Effector memory CD4-positive, alpha-beta T cell (primary cell): Measurements from ENCODE around the gene C1orf226.

Experiments
- DNase-seq, 3 donors: peaks; one replicate each; pipeline ENCODE4 v3.0.0-alpha.2; 2020
- H3K27ac ChIP-seq: 2 replicates; pipeline ENCODE4 v1.7.0; 2013; ENCODE audit warnings: mild to moderate bottlenecking, low read length, moderate library complexity; ENCODE audit not compliant: insufficient read depth, poor library complexity, severe bottlenecking
- H3K27me3 ChIP-seq: replicated peaks from 2 replicates; pipeline ENCODE4 v1.7.0; 2013; ENCODE audit warnings: mild to moderate bottlenecking, low read length; ENCODE audit not compliant: insufficient read depth, control insufficient read depth, poor library complexity, severe bottlenecking
- H3K36me3 ChIP-seq: 2 replicates; pipeline ENCODE4 v1.7.0; 2013; ENCODE audit warnings: mild to moderate bottlenecking, low read length, moderate library complexity; ENCODE audit not compliant: control insufficient read depth, insufficient read depth
- H3K4me1 ChIP-seq: 2 replicates; pipeline ENCODE4 v1.7.0; 2013; ENCODE audit warnings: low read length, mild to moderate bottlenecking; ENCODE audit not compliant: control insufficient read depth, insufficient read depth, poor library complexity, severe bottlenecking
- H3K4me3 ChIP-seq: 2 replicates; pipeline ENCODE4 v1.7.0; 2013; ENCODE audit warnings: low read length, low read depth, mild to moderate bottlenecking; ENCODE audit not compliant: insufficient read depth, poor library complexity, severe bottlenecking
- H3K9me3 ChIP-seq: 2 replicates; pipeline ENCODE4 v1.7.0; 2013; ENCODE audit warnings: mild to moderate bottlenecking, low read length, moderate library complexity; ENCODE audit not compliant: control insufficient read depth

Gene C1orf226

GRCh38 chr1:162372159-162373071 lies 9.1 kb upstream of the C1orf226 start:
- H3K27ac ChIP-seq = no peak overlapping the region

GRCh38 chr1:162373072-162373427 lies 8.5 kb upstream of the C1orf226 start:
- H3K36me3 ChIP-seq = no peaks in the 10 kb centered on the region
- H3K27ac ChIP-seq = no peak overlapping the region
- DNase-seq = no peak
- H3K9me3 ChIP-seq = no peaks in the 10 kb centered on the region
- no peaks in the 10 kb centered on the region for H3K4me1 ChIP-seq
- H3K4me3 ChIP-seq = no peak overlapping the region
- H3K27me3 ChIP-seq = no peaks in the 10 kb centered on the region

More at GRCh38 chr1:162372159-162373071, 9.1 kb upstream of the C1orf226 start:
- Histone ChIP-seq H3K9me3 (no peaks in the 10 kb centered on the region), H3K4me3 (no peak overlapping the region), H3K36me3 (no peaks in the 10 kb centered on the region), H3K4me1 (no peaks in the 10 kb centered on the region), H3K27me3 (no peaks in the 10 kb centered on the region)
- no peak for DNase-seq

GRCh38 chr1:162373541-162374260 lies 7.8 kb upstream of the C1orf226 start:
- H3K4me3 ChIP-seq = no peak overlapping the region
- no peak for DNase-seq
- no peaks in the 10 kb centered on the region for H3K27me3 ChIP-seq
- no peaks in the 10 kb centered on the region for H3K36me3 ChIP-seq
- H3K4me1 ChIP-seq = no peaks in the 10 kb centered on the region
- no peak overlapping the region for H3K27ac ChIP-seq
- no peaks in the 10 kb centered on the region for H3K9me3 ChIP-seq

GRCh38 chr1:162374406-162374805 lies 7.1 kb upstream of the C1orf226 start:
- no peak for DNase-seq
- Histone ChIP-seq H3K36me3 (no peaks in the 10 kb centered on the region), H3K4me3 (no peak overlapping the region), H3K27me3 (no peaks in the 10 kb centered on the region), H3K27ac (no peak overlapping the region), H3K9me3 (no peaks in the 10 kb centered on the region), H3K4me1 (no peaks in the 10 kb centered on the region)

GRCh38 chr1:162375463-162375862 lies 6.1 kb upstream of the C1orf226 start:
- Histone ChIP-seq H3K4me1 (no peaks in the 10 kb centered on the region), H3K27ac (no peak overlapping the region), H3K36me3 (no peaks in the 10 kb centered on the region), H3K9me3 (no peaks in the 10 kb centered on the region), H3K4me3 (no peak overlapping the region), H3K27me3 (no peaks in the 10 kb centered on the region)
- DNase-seq = no peak

- Histone ChIP-seq H3K36me3 (no peaks in the 10 kb centered on the region), H3K4me3 (no peak within 1 kb of the TSS), H3K9me3 (no peaks in the 10 kb centered on the region), H3K27me3 (no peaks in the 10 kb centered on the region), H3K4me1 (no peaks in the 10 kb centered on the region), H3K27ac (no peak within 1 kb of the TSS)
- no peak for DNase-seq
Measured at GRCh38 chr1:162376691-162377090, 4.8 kb upstream of the C1orf226 start, which contains the start of gene SPATA46. Gene SPATA46, minus strand, starts transcription at chr1:162376854. Its CDS starts 64 bp downstream, at chr1:162376790.

GRCh38 chr1:162380061-162380846 lies 1.3 kb upstream of the C1orf226 start:
- H3K27me3 ChIP-seq = no peaks in the 10 kb centered on the region
- H3K27ac ChIP-seq = no peak overlapping the region
- H3K36me3 ChIP-seq = no peaks in the 10 kb centered on the region
- no peaks in the 10 kb centered on the region for H3K4me1 ChIP-seq
- DNase-seq = no peak
- H3K4me3 ChIP-seq = no peak overlapping the region
- no peaks in the 10 kb centered on the region for H3K9me3 ChIP-seq

- no peaks in the 10 kb centered on the region for H3K36me3 ChIP-seq
- DNase-seq = no peak
- no peaks in the 10 kb centered on the region for H3K9me3 ChIP-seq
- no peaks in the 10 kb centered on the region for H3K4me1 ChIP-seq
- H3K27me3 ChIP-seq = no peaks in the 10 kb centered on the region
- H3K4me3 ChIP-seq = no peak overlapping the region
- no peak overlapping the region for H3K27ac ChIP-seq
Measured at GRCh38 chr1:162381941-162382750, 618 bp downstream of the C1orf226 start.

GRCh38 chr1:162383091-162383490 lies 1.6 kb downstream of the C1orf226 start:
- no peaks in the 10 kb centered on the region for H3K4me1 ChIP-seq
- H3K36me3 ChIP-seq = no peaks in the 10 kb centered on the region
- no peak overlapping the region for H3K4me3 ChIP-seq
- H3K9me3 ChIP-seq = no peaks in the 10 kb centered on the region
- no peak for DNase-seq
- H3K27me3 ChIP-seq = no peaks in the 10 kb centered on the region
- no peak overlapping the region for H3K27ac ChIP-seq
